ENCODE measurements around the gene SLC17A9.
"Not testable (repeated sequence)": the region's sequence is repeated elsewhere in the genome, so short reads cannot be mapped to it uniquely, and the experiment has no call there.

The SLC17A9 gene

DNA sequence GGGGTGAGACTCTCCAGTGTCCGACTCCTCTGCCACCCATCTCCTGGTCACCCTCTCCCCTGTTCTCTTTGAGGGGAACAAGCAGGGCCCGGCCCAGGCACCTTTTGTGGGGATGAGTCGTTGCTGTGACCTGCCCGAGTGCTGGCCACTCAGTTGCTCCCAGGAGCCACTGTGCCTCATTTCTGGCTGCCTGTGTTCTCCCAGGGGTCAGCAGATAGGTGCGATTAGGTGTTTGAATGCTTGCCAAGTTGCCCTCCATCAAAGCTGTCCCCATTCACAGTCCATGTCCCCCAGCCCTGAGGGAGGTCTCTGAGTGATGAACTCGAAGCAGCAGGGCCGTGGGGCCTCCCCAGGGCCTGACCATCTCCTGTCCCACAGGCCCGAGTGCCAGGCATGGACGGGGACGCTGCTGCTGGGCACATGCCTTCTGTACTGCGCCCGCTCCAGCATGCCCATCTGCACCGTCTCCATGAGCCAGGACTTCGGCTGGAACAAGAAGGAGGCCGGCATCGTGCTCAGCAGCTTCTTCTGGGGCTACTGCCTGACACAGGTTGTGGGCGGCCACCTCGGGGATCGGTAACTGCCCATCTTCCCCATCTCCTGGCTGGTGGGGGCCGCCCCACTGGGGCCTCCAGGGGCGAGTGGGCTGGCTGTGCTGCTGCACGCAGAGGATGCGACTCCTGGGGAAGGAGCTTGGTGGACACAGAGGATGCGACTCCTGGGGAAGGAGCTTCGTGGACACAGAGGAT lies 4.1 kb downstream of the SLC17A9 start:
- DNase-seq = no peak

DNA sequence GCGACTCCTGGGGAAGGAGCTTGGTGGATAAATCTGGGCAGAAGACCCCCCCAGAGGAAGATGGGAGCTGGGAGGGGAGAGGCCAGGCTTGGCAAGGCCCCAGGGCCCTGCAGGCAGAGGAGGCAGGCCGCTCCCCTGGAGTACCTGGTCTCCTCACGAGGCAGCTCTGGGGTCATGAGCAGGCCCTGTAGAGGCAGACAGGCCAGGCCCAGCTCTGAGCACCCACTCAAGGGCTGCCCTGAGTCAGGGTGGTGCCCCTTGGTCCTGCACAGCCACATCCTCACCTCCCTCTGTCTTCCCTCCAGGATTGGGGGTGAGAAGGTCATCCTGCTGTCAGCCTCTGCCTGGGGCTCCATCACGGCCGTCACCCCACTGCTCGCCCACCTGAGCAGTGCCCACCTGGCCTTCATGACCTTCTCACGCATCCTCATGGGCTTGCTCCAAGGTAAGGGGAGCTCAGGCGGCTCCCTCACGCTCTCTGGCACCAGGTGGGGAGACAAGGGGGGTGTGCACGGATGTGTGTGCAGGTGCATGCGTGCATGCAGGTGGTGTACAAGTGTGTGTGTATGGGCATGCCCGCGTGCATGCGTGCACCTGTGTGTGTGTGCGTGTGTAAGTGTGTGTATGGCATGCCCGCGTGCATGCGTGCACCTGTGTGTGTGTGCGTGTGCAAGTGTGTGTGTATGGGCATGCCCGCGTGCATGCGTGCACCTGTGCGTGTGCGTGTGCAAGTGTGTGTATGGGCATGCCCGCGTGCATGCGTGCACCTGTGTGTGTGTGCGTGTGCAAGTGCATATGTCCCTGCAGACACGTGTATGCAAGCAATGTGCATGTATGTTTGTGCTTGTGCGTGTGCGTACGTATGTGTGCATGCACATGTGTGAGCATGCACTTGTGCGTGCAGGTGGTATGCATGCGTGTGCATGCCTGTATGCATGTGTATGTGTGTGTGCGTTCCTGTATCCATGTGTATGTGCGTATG lies 4.9 kb downstream of the SLC17A9 start:
- DNase-seq = no peak

DNA sequence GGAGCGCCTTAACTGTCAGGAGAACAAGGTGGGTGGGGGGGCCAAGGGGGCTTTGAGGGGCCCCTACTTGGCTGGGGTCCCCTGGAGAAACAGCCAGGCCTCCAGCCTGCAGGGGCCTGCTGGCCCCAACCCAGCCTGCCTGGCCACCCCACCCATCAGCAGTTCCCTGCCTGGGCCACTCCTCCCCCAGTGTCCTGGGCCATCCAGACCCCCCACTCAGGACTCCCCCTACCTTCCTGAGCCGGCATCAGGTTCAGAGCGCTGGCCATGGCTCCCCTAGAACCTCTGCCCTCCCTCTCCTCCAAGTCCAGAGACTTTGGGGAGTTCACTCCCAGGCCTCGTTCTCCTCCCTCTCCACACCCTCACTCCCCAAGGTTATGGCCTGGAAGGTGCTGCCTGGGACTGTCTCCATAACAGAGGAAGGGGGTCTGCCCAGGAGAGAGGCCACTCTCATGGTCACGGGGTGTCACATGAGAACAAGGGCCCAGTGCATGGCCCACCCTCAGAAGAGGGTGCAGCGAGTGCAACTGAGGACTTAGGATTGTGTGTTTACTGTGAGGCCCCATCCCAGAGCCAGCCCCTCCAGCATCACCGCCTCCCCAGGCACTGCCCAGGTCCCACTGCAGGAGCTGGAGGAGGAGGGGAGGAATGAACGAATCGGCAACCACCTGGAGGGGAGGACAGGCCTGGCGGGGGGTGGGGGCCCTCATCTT lies 6.0 kb downstream of the SLC17A9 start:
- no peak for DNase-seq

DNA sequence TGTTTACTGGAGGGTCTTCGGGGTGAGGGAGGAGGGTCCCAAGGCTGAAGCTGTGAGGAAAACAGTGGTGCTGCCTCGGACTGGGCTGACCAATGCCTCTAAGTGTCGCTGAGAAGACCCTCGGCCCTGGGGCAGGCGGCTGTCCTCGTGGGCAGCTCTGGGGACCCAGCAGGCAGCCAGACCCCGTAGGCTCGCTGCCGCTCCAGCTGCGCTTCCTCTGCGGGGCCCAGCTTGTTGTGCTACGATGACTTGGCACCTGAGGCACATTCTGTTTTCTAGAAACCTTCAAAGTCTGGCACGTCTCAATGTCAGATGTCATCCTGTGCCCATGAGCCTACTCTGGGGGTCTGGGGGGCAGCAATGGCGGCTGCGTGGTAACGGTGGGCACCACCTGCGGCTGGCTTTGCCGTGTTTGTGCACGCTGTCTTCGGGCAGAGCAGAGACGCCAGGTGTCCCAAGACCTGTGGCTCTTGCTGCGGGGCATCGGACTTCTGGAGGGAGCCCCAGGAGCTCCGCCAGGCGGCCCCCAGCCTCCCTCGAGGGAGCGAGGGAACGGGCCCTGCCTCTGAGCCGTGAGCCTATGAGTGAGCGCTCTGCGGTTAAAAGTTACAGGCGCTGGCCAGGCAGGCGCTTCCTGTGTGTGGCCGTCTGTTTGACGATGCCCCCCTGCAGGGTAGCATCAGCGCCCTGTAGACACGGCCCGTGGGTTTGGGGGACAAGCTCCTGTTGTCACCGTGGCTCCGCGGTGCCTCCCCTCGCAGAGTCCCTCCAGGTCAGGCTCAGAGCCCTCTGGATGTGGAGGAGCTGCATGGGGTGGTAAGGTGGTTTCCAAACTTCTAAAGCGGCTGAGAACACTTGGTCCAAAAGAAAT lies 6.8 kb downstream of the SLC17A9 start:
- no peak for DNase-seq

DNA sequence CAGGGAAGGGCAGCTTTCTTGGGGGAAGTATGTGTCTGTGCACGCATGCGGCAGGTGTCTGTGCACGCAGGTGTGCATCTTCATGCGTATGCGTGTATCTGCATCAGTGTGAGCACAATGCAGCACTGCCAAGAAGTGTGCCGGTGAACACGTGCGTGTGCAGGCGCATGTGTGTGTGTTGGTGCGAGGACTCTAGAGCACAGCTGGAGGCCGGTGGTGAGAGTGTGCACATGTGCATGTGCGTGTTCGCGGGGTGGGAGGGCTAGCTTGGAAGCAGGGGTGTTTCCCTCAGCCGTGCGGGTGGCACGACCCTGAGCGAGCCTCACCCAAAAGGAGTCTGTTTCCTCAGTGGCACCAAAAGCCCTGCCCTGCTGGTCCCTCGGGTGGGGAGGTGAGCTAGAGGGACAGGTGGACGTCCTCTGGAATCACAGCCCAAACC lies 7.5 kb downstream of the SLC17A9 start:
- no peak for DNase-seq

DNA sequence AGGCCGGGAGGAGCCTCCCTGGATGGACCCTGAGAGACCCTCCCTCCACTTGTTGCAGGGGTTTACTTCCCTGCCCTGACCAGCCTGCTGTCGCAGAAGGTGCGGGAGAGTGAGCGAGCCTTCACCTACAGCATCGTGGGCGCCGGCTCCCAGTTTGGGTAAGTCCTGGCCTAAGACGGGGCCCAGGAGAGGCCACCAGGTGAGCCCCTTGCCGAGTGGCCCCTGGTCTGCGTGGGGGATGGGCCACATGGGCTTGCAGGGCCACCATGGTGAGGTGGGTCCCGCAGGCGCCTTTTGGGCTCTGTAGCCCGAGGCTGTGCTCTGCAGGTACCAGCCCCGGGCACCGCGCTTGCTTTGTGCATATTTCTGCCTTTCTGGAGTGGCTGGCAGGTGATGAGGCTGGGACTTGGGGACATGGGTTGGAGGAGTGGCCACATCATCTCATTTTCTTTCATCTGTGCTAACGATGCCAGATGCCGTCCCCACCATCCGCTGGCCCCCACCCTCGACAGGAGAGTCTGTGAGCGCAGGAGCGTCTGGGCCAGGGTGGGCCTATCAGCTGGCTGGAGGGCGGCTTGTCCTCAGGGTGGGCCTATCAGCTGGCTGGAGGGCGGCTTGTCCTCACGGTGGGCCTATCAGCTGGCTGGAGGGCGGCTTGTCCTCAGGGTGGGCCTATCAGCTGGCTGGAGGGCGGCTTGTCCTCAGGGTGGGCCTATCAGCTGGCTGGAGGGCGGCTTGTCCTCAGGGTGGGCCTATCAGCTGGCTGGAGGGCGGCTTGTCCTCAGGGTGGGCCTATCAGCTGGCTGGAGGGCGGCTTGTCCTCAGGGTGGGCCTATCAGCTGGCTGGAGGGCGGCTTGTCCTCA lies 8.2 kb downstream of the SLC17A9 start:
- not testable (repeated sequence) for DNase-seq

DNA sequence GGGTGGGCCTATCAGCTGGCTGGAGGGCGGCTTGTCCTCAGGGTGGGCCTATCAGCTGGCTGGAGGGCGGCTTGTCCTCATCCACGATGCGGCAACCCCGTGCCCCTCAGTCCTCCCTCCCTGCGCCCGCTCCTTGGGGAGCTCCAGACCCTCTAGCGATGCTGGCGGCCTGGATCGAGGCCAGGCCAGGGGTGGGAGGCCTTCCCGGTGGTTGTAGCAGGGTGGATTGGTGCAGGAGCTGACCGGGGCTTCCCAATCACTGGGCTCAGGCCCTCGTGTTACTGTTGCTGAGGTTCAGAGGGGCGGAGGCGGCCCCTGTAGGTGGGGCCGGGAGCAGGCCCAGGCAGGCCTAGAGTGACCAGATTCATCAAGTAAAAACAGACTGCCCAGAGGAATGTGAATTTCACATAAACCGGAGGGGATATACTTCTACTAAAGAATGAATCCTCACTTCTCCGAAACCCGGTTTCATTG lies 8.8 kb downstream of the SLC17A9 start:
- no peak for DNase-seq

DNA sequence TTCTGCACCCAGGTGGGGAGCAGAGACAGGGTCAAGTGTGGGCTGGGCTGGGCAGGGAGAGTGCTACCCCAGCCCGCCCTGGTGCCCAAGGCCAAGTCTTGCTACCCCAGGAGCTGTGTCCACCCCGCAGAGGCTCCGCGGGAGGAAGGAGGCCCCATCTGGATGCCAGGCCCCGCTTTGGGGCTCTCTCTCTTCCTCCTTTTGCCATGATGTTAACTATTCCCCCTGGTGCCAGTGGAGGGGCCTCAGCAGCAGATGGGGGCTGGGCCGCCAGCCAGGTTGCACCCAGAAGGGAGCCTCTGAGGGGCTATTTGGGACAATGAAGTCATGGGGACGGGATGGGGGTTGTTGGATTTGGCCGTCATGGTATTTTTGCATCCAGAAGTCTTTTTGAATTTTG lies 9.3 kb downstream of the SLC17A9 start:
- DNase-seq = no peak

DNA sequence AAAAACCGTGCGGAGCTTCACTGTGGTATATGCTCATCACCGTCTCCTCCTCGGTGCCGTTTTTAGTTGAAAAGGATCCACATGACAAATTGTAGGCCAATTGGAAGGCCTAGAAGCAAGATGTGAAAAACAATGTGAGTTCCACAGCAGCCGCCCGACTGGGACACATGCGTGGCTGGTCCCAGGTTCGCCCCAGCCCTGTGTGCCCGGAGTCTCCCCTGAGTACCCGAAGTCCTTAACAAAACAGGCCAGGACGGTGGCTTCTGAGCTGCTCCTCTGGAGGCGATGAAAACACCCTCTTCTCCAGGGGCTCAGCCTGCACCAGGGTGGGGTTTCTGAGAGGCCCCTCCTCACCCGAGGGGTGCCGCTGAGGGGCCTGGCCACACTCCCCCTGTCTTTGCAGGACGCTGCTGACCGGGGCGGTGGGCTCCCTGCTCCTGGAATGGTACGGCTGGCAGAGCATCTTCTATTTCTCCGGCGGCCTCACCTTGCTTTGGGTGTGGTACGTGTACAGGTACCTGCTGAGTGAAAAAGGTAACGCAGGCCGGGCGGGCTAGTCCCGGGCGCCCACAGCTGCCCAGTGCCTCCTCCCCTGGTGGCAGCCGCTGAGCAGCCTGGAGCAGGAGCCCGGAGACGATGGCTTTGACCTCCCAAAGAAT lies 9.8 kb downstream of the SLC17A9 start:
- DNase-seq = no peak

DNA sequence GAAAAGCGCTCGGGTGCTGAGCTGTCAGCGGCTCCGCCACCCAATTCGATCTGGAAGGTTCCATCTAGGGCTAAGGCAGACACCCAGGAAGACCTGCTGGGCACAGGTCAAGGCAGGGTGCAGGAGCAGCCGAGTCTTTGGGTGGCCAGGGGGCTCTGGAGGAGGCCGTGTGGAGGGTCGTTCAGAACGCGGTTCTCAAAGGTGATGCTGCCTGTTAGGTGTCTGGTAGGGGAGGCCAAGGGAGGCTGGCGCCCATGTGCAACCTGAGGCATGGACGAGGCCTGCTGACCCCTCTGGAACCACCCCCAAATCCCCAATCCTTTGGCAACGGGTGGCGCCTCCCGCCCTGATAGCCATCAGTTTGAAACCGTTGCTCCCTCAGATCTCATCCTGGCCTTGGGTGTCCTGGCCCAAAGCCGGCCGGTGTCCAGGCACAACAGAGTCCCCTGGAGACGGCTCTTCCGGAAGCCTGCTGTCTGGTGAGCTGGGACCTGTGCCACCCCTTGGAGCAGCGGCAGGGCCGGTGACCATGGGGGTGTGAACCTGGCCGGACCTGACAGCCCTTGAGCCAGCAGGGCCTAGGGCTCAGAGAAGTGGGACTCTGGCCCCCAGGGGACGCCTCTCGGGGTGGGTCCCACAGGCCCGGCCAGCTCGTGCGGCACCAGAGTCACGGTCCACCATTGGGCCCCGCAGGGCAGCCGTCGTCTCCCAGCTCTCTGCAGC lies 10.5 kb downstream of the SLC17A9 start:
- no peak for DNase-seq

DNA sequence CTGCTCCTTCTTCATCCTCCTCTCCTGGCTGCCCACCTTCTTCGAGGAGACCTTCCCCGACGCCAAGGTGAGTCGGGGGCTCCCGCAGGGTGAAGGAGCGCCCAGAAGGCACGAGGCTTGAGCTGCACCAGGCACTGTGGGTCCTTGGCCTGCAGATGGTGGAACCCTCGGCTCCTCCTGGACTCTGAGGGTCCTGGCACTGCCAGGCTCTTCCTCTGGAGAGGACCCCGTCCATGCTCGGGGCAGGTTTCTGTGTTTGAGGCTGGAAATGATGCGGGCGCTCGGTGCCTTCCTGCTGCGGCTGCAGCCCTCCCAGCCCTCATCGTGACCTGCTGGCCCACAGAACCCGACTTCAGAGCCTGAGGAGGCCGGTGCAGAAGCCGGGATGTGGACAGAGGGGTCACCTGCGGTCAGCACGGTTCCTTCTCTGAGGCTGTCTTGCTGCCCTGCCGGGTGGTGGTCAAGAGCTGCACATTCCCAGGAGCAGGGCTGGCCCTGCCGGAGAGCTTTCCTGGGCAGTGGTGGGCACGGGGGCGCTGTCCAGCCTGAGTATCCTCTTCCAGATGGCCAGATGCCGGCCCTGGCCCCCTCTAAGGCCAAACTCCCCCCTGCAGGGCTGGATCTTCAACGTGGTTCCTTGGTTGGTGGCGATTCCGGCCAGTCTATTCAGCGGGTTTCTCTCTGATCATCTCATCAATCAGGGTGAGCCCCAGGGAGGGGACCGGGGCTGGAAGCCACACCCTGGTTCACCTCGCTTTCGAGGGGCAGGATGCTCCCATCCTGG lies 11.3 kb downstream of the SLC17A9 start:
- no peak for DNase-seq

DNA sequence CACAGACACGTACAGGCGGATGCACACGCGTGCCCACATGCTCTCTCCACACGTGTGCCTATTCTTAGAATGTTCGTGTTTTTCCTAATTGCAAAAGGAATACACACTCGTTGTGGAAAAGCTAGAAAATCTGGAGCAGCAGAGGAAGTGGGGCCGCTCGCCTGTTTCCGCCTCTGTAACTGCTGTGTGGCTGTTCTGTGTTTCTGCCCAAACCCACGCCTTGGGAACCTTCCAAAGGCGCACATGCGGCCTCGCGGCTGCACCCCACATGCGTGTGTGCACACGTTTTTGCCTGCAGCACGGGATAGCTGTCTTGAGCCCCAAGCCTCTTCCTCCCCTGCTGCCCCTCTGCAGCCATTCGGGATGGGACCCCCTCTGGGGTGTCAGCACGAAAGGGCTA lies 12.2 kb downstream of the SLC17A9 start:
- DNase-seq = peak; percentile 14

DNA sequence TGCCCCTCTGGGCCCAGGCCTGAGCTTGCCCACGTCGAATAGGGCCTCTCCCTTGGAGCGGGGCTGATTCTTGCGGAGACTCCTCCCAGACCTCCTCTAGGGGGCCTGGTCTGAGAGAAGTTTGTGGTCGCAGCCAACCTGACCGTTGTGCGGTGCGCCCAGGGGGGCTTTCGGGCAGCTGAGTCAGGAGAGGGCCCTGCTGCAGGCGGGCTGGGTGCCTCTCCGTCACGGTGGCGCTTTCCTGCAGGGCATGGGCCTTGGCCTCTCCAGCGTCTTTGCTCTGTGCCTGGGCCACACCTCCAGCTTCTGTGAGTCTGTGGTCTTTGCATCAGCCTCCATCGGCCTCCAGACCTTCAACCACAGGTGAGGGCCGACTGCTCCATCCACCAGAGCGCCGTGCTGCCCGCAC lies 12.9 kb downstream of the SLC17A9 start:
- DNase-seq = no peak

DNA sequence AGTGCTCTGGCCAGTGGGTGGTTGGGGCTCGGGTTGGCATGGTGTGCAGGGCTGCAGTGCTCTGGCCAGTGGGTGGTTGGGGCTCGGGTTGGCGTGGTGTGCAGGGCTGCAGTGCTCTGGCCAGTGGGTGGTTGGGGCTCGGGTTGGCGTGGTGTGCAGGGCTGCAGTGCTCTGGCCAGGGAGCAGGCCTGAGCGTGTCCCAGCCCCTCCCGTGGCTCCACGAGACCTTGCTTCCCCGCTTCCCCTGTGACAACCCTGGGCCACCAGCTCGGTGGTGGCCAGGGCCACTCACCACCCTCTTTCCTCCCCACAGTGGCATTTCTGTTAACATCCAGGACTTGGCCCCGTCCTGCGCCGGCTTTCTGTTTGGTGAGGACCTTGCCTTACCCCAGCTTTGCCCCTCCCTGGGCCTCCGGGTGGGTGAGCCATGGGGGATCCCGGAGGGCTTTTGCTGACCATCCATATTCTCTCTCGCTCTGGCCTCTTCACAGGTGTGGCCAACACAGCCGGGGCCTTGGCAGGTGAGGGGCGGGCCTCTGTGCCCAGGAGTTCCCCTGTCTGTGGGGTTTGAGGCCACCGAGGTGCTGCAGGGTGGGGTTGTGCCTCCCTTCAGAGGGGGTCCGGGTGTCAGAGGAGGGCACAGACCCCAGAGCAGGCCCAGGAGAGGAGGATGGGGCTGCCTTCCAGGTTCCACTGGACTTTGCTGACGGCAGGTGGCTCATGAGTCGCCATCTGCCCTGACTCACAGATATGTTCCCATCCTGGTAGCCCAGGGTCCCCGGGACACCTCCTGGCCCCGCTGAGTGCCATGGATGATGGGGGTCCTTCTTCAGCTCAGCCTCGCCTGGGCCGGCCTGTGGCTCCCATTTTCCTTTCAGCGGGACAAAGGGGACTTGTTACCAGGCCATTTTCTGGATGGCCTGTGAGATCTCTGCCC lies 14.0 kb downstream of the SLC17A9 start:
- no peak for DNase-seq

DNA sequence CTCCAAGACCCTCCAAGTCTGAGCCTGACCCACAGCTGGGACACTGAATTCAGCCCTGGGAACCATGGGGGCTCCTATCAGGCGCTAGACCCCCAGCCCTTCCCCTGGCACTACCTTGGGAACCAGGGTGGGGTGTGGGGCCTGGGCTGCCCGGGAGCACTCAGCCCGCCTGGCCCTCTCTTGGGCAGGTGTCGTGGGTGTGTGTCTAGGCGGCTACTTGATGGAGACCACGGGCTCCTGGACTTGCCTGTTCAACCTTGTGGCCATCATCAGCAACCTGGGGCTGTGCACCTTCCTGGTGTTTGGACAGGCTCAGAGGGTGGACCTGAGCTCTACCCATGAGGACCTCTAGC lies 14.6 kb downstream of the SLC17A9 start:
- DNase-seq = no peak

DNA sequence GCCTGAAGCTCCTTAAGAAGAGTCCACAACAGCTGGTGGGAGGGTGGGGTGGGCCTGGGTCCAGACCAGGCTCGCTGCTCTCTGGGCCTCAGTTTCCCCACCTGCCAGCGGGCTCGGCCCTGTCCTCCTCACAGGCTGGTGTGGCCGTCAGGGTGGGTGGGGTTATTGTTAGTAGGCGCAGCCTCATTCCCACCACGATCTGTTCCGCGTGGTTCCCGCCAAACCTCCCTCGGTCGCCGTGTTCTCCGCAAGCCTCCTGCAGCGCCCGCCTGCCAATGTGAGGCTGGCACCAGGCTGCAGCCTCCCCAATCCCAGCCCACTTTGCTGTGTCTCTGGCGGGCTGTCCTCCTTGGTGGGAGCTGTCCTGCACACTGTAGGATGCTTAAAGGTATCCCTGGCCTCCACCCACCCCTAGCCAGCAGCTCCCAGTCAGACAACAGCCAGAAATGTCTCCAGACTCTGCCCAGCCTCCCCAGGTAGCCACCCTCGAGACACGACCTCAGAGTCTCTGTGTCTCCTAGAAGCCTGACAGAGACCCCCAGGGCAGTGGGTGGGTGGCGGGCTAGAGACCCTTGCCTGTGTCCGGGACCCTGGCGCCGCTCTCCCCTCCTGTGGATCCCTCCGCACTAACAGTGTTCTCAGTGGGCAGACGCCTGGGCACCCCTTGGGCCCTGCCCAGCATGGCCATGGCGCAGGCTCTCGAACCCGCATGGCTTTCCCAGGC lies 15.3 kb downstream of the SLC17A9 start:
- no peak for DNase-seq
